GM18873 (cell line): Measurements from ENCODE around the gene KAT2A.

ENCODE experiments used
- ATAC-seq: cut with Tn5 transposase; IDR thresholded peaks from one replicate; pipeline ENCODE4 v1.9.1; 2021; ENCODE audit warnings: mild to moderate bottlenecking, moderate library complexity, moderate number of reproducible peaks; ENCODE audit not compliant: unreplicated experiment, low FRiP score

Gene KAT2A

GRCh38 chr17:42067371-42068091 is 53.6 kb downstream of the KAT2A start:
- no peak for ATAC-seq

GRCh38 chr17:42065201-42065600 is 56.0 kb downstream of the KAT2A start:
- no peak for ATAC-seq
